LNCaP clone FGC (cell line): ENCODE measurements around the gene PPY.
"Not testable (repeated sequence)": the region's sequence is repeated elsewhere in the genome, so short reads cannot be mapped to it uniquely, and the experiment has no call there.

Experiments used
- DNase-seq: peaks from one replicate; pipeline ENCODE4 v3.0.0-alpha.2; 2011; ENCODE audit warnings: low read depth
- H3K4me3 ChIP-seq: 2 replicates; pipeline ENCODE4 v1.5.1; 2011; ENCODE audit warnings: mild to moderate bottlenecking, low read depth, low read length, control low read depth
- CTCF ChIP-seq: IDR thresholded peaks from 2 replicates; pipeline ENCODE4 v1.5.1; 2012; ENCODE audit warnings: mild to moderate bottlenecking; ENCODE audit not compliant: control insufficient read depth, insufficient read depth; ENCODE audit errors: extremely low read depth

Gene PPY

GRCh38 chr17:43951750-43952149 lies 9.5 kb upstream of the PPY start:
- no peak for DNase-seq
- no peak for TF ChIP-seq CTCF
- H3K4me3 ChIP-seq: no peak overlapping the region

- no peak for DNase-seq
- H3K4me3 ChIP-seq: no peak overlapping the region
These were observed 8.3 kb upstream of the PPY start for GRCh38 chr17:43950554-43950953.

GRCh38 chr17:43949781-43950180 lies 7.5 kb upstream of the PPY start:
- no peak overlapping the region for H3K4me3 ChIP-seq
- no peak for DNase-seq
- no peak for TF ChIP-seq CTCF

More at GRCh38 chr17:43950554-43950953, 8.3 kb upstream of the PPY start:
- TF ChIP-seq CTCF: no peak

DNA sequence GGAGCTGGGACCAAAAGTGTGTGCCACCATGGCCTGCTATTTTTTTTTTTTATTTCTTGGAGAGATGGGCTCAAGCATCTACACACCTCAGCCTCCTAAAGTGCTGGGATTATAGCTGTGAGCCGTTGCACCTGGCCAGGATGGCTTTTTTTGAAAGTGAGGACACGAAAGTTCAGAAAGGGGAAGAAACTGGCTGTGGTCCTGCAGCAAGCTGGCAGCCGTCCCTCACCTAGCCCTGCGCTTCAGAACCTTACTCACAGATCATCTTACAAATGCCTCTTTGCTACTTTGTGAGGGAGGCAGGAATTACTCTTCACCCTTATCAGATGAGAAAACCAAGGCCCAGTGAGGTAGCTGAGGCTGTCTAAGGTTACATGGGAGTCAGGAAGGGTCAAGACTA lies 4.5 kb upstream of the PPY start:
- no peak for DNase-seq
- TF ChIP-seq CTCF: no peak
- no peak overlapping the region for H3K4me3 ChIP-seq

DNA sequence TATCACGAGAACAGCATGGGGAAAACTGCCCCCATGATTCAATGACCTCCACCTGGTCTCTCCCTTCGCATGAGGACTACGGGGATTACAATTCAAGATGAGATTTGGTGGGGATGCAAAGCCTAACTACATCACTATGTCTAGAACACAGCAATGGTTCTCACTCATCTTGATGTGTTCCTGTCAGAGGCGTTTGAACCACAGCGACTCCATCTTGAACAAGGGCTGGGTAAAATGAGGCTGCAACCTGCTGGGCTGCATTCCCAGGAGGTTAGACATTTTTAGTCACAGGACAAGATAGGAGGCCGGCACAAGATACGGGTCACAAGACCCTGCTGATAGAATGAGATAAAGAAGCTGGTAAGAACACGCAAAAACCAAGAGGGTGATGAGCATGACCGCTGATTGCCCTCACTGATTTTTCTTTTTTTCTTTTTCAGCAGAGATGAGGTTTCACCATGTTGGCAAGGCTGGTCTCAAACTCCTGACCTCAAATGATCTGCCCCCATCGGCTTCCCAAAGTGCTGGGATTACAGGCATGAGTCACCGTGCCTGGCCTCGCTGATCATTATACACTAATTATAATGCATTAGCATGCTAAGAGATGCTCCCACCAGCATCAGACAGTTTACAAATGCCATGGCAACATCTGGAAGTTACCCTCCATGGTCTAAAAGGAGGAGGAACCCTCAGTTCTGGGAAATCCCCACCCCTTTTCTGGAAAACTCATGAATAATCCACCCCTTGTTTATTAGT lies 3.0 kb upstream of the PPY start:
- DNase-seq: no peak
- no peak for TF ChIP-seq CTCF
- H3K4me3 ChIP-seq: no peak overlapping the region

GRCh38 chr17:43940630-43941029 lies 1.6 kb downstream of the PPY start:
- TF ChIP-seq CTCF: peak; percentile 24; the same call in 1 of the 2 replicates
- H3K4me3 ChIP-seq: no peak overlapping the region
- DNase-seq: no peak

- H3K4me3 ChIP-seq: no peak overlapping the region
- no peak for TF ChIP-seq CTCF
These were observed 2.4 kb downstream of the PPY start for GRCh38 chr17:43939886-43940285.

GRCh38 chr17:43939452-43939851 lies 2.8 kb downstream of the PPY start:
- not testable (repeated sequence) for DNase-seq, H3K4me3 ChIP-seq

More at GRCh38 chr17:43939886-43940285, 2.4 kb downstream of the PPY start:
- DNase-seq: no peak
